ENCODE measurements around the gene ABCA2. TPM values are rescaled to one million over a fixed set of nuclear protein-coding genes. Genes with fewer than 3 reads are reported as not detected.

ABCA2 gene
- total and polyA plus RNA-seq, 9 of the 15 experiments (the other 6 are each of a cell fraction or from before 2014, with no cell fraction given) = 0.69 to 16.3 (median 6.1) TPM; not detected in 2

DNA sequence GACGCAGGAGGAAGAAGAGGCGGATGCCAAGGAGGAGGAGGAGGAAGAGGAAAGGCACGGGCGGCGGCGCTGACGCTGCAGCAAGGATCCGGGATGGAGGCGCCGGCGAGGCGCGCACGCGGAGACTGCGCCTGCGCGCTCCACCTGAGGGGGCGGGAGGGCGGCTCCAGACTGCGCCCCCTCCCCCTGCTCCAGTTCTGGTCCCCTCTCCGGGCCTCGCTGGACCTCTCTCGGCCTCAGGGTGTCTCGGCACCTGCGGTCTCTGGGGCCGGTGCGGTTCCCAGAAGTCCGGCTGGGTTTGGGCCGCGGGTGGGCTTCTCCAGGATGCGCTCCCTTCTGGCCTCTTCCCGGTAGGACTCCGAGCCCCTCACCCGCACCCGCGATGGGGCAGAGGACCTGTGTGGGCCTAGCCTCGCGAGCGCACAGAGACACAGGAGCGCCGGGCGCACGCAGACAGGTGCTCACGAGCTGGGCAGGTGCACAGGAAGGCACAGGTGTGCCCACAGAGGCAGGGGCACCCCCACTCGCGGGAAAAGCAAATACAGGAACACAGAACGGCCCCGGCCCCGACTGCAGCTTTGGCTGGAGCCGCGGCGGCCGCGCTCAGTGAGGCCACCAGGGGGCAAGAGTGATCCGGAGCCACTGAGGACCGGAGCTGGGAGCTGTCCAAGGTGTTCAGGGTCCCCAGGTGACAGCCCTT, 18.2 kb upstream of the ABCA2 start, which contains the start of gene NPDC1 (continued):
- TF ChIP-seq, protein P1, sequence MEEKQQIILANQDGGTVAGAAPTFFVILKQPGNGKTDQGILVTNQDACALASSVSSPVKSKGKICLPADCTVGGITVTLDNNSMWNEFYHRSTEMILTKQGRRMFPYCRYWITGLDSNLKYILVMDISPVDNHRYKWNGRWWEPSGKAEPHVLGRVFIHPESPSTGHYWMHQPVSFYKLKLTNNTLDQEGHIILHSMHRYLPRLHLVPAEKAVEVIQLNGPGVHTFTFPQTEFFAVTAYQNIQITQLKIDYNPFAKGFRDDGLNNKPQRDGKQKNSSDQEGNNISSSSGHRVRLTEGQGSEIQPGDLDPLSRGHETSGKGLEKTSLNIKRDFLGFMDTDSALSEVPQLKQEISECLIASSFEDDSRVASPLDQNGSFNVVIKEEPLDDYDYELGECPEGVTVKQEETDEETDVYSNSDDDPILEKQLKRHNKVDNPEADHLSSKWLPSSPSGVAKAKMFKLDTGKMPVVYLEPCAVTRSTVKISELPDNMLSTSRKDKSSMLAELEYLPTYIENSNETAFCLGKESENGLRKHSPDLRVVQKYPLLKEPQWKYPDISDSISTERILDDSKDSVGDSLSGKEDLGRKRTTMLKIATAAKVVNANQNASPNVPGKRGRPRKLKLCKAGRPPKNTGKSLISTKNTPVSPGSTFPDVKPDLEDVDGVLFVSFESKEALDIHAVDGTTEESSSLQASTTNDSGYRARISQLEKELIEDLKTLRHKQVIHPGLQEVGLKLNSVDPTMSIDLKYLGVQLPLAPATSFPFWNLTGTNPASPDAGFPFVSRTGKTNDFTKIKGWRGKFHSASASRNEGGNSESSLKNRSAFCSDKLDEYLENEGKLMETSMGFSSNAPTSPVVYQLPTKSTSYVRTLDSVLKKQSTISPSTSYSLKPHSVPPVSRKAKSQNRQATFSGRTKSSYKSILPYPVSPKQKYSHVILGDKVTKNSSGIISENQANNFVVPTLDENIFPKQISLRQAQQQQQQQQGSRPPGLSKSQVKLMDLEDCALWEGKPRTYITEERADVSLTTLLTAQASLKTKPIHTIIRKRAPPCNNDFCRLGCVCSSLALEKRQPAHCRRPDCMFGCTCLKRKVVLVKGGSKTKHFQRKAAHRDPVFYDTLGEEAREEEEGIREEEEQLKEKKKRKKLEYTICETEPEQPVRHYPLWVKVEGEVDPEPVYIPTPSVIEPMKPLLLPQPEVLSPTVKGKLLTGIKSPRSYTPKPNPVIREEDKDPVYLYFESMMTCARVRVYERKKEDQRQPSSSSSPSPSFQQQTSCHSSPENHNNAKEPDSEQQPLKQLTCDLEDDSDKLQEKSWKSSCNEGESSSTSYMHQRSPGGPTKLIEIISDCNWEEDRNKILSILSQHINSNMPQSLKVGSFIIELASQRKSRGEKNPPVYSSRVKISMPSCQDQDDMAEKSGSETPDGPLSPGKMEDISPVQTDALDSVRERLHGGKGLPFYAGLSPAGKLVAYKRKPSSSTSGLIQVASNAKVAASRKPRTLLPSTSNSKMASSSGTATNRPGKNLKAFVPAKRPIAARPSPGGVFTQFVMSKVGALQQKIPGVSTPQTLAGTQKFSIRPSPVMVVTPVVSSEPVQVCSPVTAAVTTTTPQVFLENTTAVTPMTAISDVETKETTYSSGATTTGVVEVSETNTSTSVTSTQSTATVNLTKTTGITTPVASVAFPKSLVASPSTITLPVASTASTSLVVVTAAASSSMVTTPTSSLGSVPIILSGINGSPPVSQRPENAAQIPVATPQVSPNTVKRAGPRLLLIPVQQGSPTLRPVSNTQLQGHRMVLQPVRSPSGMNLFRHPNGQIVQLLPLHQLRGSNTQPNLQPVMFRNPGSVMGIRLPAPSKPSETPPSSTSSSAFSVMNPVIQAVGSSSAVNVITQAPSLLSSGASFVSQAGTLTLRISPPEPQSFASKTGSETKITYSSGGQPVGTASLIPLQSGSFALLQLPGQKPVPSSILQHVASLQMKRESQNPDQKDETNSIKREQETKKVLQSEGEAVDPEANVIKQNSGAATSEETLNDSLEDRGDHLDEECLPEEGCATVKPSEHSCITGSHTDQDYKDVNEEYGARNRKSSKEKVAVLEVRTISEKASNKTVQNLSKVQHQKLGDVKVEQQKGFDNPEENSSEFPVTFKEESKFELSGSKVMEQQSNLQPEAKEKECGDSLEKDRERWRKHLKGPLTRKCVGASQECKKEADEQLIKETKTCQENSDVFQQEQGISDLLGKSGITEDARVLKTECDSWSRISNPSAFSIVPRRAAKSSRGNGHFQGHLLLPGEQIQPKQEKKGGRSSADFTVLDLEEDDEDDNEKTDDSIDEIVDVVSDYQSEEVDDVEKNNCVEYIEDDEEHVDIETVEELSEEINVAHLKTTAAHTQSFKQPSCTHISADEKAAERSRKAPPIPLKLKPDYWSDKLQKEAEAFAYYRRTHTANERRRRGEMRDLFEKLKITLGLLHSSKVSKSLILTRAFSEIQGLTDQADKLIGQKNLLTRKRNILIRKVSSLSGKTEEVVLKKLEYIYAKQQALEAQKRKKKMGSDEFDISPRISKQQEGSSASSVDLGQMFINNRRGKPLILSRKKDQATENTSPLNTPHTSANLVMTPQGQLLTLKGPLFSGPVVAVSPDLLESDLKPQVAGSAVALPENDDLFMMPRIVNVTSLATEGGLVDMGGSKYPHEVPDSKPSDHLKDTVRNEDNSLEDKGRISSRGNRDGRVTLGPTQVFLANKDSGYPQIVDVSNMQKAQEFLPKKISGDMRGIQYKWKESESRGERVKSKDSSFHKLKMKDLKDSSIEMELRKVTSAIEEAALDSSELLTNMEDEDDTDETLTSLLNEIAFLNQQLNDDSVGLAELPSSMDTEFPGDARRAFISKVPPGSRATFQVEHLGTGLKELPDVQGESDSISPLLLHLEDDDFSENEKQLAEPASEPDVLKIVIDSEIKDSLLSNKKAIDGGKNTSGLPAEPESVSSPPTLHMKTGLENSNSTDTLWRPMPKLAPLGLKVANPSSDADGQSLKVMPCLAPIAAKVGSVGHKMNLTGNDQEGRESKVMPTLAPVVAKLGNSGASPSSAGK (IDR thresholded peaks at IDR 0.05) = no peak
- TF ChIP-seq NFRKB (IDR thresholded peaks at IDR 0.05; ENCODE audit: low read depth) (no peak), RBM34 (IDR thresholded peaks at IDR 0.05; ENCODE audit: borderline replicate concordance, insufficient read depth, low read length) (no peak), ZBTB7A (IDR thresholded peaks at IDR 0.05; ENCODE audit: borderline replicate concordance, control insufficient read depth, low read depth, low read length) (peak; percentile 64; the same call in 1 of the 2 replicates), MIER1 (IDR thresholded peaks at IDR 0.05; ENCODE audit: low read depth) (peak; percentile 97), ZNF184 (CRISPR knock-in tag; IDR thresholded peaks at IDR 0.05) (no peak), DLX4 (CRISPR knock-in tag; IDR thresholded peaks at IDR 0.05) (no peak), JUND (IDR thresholded peaks at IDR 0.05; ENCODE audit: borderline replicate concordance, low read depth, low read length) (peak; percentile 34; the same call in 1 of the 2 replicates), JUND (tag; IDR thresholded peaks at IDR 0.05; ENCODE audit: borderline replicate concordance, low read depth, low read length) (no peak; the same call in 2 of the 3 replicates), ZNF449 (CRISPR knock-in tag; IDR thresholded peaks at IDR 0.05) (no peak), SIN3B (IDR thresholded peaks at IDR 0.05; ENCODE audit: low read depth) (no peak), WHSC1 (IDR thresholded peaks at IDR 0.05; ENCODE audit: low read length) (no peak)
- TF ChIP-seq, protein P2, sequence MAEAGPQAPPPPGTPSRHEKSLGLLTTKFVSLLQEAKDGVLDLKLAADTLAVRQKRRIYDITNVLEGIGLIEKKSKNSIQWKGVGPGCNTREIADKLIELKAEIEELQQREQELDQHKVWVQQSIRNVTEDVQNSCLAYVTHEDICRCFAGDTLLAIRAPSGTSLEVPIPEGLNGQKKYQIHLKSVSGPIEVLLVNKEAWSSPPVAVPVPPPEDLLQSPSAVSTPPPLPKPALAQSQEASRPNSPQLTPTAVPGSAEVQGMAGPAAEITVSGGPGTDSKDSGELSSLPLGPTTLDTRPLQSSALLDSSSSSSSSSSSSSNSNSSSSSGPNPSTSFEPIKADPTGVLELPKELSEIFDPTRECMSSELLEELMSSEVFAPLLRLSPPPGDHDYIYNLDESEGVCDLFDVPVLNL (CRISPR knock-in tag; IDR thresholded peaks at IDR 0.05; ENCODE audit: low read depth) = no peak
